Esophagus mucosa (tissue), 1 donor: ENCODE measurements around the gene NPM1. TPM values are rescaled to one million over a fixed set of nuclear protein-coding genes. Genes with fewer than 3 reads are reported as not detected.

Experiments used
- ATAC-seq: fragments of 200-7000 bp; cut with Tn5 transposase; one replicate; pipeline ENCODE4 v1.9.1; 2020
- total RNA-seq: library from RNA; stranded (reverse); gene quantifications from one replicate; pipeline ENCODE4 v1.2.4, GENCODE V29; 2023
- donor health status: DM: yes; HTN: yes; CAD: no.

The NPM1 gene
- total RNA-seq, 1 donor from 2014 or later, result 922 TPM

- no peak for ATAC-seq
These were observed 41.3 kb downstream of the NPM1 start for GRCh38 chr5:171428809-171429542.

- ATAC-seq, result no peak
These were observed 41.9 kb downstream of the NPM1 start for GRCh38 chr5:171429543-171429910.

- ATAC-seq, result no peak
These were observed 43.7 kb downstream of the NPM1 start for GRCh38 chr5:171431251-171431777.

GRCh38 chr5:171432076-171432475, 44.4 kb downstream of the NPM1 start:
- ATAC-seq, result no peak

- ATAC-seq, result no peak
These were observed 45.1 kb downstream of the NPM1 start for GRCh38 chr5:171432583-171433351.

- no peak for ATAC-seq
These were observed 45.7 kb downstream of the NPM1 start for GRCh38 chr5:171433352-171433698.

- no peak for ATAC-seq
These were observed 46.5 kb downstream of the NPM1 start for GRCh38 chr5:171433982-171434676.

- ATAC-seq, result no peak
These were observed 47.2 kb downstream of the NPM1 start for GRCh38 chr5:171434874-171435273.

GRCh38 chr5:171435908-171436307, 48.3 kb downstream of the NPM1 start:
- ATAC-seq, result no peak

- ATAC-seq, result no peak
These were observed 49.2 kb downstream of the NPM1 start for GRCh38 chr5:171436804-171437285.

GRCh38 chr5:171437286-171437821, 49.7 kb downstream of the NPM1 start:
- ATAC-seq, result no peak

- no peak for ATAC-seq
These were observed 51.1 kb downstream of the NPM1 start for GRCh38 chr5:171438738-171439137.

- no peak for ATAC-seq
These were observed 53.7 kb downstream of the NPM1 start for GRCh38 chr5:171441246-171441791.

GRCh38 chr5:171442287-171443042, 54.8 kb downstream of the NPM1 start:
- ATAC-seq, result no peak

- ATAC-seq, result peak; percentile 44
These were observed 56.9 kb downstream of the NPM1 start for GRCh38 chr5:171444582-171444981.

GRCh38 chr5:171445644-171446516, 58.2 kb downstream of the NPM1 start:
- ATAC-seq, result no peak

- no peak for ATAC-seq
These were observed 59.6 kb downstream of the NPM1 start for GRCh38 chr5:171447226-171447625.

- ATAC-seq, result no peak
These were observed 61.8 kb downstream of the NPM1 start for GRCh38 chr5:171449426-171449825.

- ATAC-seq, result peak; percentile 80
These were observed 63.0 kb downstream of the NPM1 start for GRCh38 chr5:171450423-171451331.

GRCh38 chr5:171451421-171451820, 63.8 kb downstream of the NPM1 start:
- ATAC-seq, result peak; percentile 6
